GM19025 (cell line): ENCODE measurements around the gene GFOD1.

Source experiments
- ATAC-seq: cut with Tn5 transposase; IDR thresholded peaks from one replicate; pipeline ENCODE4 v1.9.1; 2021; ENCODE audit warnings: mild to moderate bottlenecking, low read depth, moderate library complexity; ENCODE audit not compliant: unreplicated experiment

GFOD1 gene

GRCh38 chr6:13364842-13365241 lies 122.6 kb downstream of the GFOD1 start:
- ATAC-seq: no peak

GRCh38 chr6:13362412-13362811 lies 125.0 kb downstream of the GFOD1 start:
- ATAC-seq: no peak

GRCh38 chr6:13360671-13361540 lies 126.5 kb downstream of the GFOD1 start:
- ATAC-seq: no peak

- no peak for ATAC-seq
Measured at GRCh38 chr6:13359287-13359686, 128.1 kb downstream of the GFOD1 start.

- no peak for ATAC-seq
Measured at GRCh38 chr6:13358511-13358910, 128.9 kb downstream of the GFOD1 start.

GRCh38 chr6:13357551-13358075 lies 129.8 kb downstream of the GFOD1 start:
- ATAC-seq: no peak

GRCh38 chr6:13355999-13356785 lies 131.2 kb downstream of the GFOD1 start:
- peak; percentile 93 for ATAC-seq

- ATAC-seq: no peak
Measured at GRCh38 chr6:13355043-13355945, 132.1 kb downstream of the GFOD1 start.

GRCh38 chr6:13354331-13355042 lies 132.9 kb downstream of the GFOD1 start:
- no peak for ATAC-seq

GRCh38 chr6:13352165-13352564 lies 135.2 kb downstream of the GFOD1 start:
- ATAC-seq: no peak

GRCh38 chr6:13351271-13351670 lies 136.1 kb downstream of the GFOD1 start:
- no peak for ATAC-seq

GRCh38 chr6:13349811-13350506 lies 137.4 kb downstream of the GFOD1 start:
- no peak for ATAC-seq

GRCh38 chr6:13348334-13349113 lies 138.9 kb downstream of the GFOD1 start:
- ATAC-seq: no peak

GRCh38 chr6:13346245-13346644 lies 141.2 kb downstream of the GFOD1 start:
- ATAC-seq: no peak

GRCh38 chr6:13342414-13343019 lies 144.9 kb downstream of the GFOD1 start:
- no peak for ATAC-seq

GRCh38 chr6:13339863-13340630 lies 147.4 kb downstream of the GFOD1 start:
- no peak for ATAC-seq

- ATAC-seq: no peak
Measured at GRCh38 chr6:13338038-13338437, 149.4 kb downstream of the GFOD1 start.
